Measurements from ENCODE around the gene LENG8.
"Not testable (repeated sequence)": the region's sequence is repeated elsewhere in the genome, so short reads cannot be mapped to it uniquely, and the experiment has no call there.

LENG8 gene

GRCh38 chr19:54489341-54489740, 40.3 kb downstream of the LENG8 start:
- DNase-seq = no peak

GRCh38 chr19:54489766-54490165, 40.8 kb downstream of the LENG8 start:
- DNase-seq = no peak

- DNase-seq = no peak
These were observed 43.6 kb downstream of the LENG8 start for GRCh38 chr19:54492568-54492967.

GRCh38 chr19:54493056-54493455, 44.1 kb downstream of the LENG8 start:
- DNase-seq = not testable (repeated sequence)

- DNase-seq = no peak
These were observed 45.1 kb downstream of the LENG8 start for GRCh38 chr19:54493967-54494585.

GRCh38 chr19:54495284-54495683, 46.3 kb downstream of the LENG8 start:
- not testable (repeated sequence) for DNase-seq

- DNase-seq = not testable (repeated sequence)
These were observed 48.9 kb downstream of the LENG8 start for GRCh38 chr19:54497747-54498450.

- not testable (repeated sequence) for DNase-seq
These were observed 49.4 kb downstream of the LENG8 start for GRCh38 chr19:54498451-54498772.

GRCh38 chr19:54502518-54503048, 53.6 kb downstream of the LENG8 start, which contains the start of gene LAIR2:
Gene LAIR2 (plus strand): TSS chr19:54502831. CDS start chr19:54502919, 88 bp downstream.
- DNase-seq = no peak

GRCh38 chr19:54505542-54505941, 56.5 kb downstream of the LENG8 start:
- DNase-seq = not testable (repeated sequence)

GRCh38 chr19:54506079-54506478, 57.1 kb downstream of the LENG8 start:
- no peak for DNase-seq

- not testable (repeated sequence) for DNase-seq
These were observed 58.2 kb downstream of the LENG8 start for GRCh38 chr19:54507038-54507717.

GRCh38 chr19:54507824-54508223, 58.8 kb downstream of the LENG8 start:
- DNase-seq = no peak

- not testable (repeated sequence) for DNase-seq
These were observed 59.5 kb downstream of the LENG8 start for GRCh38 chr19:54508487-54508886.

GRCh38 chr19:54509200-54509940, 60.4 kb downstream of the LENG8 start:
- not testable (repeated sequence) for DNase-seq
